ENCODE results near the gene GLT6D1.

GLT6D1 gene

DNA sequence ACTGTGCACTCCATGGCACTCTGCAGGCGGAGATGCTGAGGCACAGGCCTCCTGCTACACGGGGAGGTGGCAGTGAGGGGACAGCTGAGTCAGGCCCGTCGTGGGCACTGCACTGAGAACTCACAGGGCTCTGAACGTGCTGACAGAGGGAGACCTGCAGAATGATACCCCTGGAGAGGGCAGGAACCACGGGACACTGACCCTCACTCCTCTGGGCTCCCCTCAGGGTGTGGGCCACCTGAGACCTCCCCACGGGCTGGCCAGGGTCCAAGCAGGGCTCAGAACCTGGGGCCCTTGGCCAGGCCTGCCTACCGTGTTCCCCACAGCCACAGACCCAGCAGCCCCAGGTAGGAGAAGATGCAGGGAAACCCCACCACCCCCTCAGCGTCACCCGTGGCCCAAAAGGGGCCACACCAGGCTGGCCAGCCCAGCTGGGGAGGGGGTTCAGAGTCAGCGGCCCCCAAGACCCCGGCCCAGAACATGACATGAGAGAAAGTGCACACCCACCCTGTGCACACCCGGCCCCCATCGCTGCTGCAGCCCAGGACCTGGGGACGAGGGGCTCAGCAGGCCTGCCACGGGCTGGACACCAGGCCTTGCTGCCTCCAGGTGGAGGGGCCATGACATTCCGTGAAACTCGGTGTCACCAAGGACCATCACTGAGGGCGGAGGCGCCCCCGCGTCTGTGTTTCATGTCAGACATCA, 30.9 kb downstream of the GLT6D1 start:
- DNase-seq (ENCODE audit: low read depth) = no peak

DNA sequence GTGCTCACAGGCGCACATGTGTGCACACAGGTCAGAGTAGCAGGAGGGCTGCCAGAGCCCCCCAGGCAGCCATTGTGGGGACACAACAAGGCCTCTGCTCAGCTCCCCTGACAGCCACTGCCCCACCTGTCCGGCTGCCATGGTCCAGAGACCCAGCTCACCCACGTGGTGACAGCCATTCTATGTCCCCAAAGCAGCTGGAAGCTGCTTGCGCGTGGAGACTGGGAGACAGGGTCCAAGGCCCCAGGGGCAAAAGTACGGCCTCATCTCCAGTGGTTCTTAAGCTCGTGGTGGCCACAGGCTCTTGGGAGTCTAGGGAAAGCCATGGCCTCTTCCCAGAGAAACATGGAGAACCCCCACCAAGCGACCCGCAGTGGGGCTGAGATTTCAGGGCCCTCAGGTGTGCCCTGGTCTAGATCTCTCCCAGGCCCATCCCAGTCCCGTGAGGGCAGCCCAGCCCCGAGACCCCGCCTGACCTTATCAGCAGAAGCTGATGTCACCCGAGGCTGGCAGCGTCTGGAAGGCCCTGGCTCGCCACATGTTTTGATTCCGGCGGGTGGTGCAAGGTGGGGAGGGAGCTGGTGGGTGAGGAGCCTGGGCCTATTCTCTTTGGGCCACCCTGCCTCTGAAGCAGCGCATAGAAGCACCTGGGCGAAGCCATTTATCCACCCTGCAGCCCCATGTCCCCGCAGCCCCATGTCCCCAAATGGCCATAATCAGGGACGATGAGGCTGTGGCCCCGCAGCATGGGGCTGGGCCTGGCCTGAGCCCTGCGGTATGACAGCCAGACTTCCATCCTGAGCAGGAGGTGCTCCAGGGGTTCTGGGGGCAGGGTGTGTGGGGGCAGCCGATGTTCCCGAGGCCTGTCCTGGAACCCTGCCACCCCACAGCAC, 31.7 kb downstream of the GLT6D1 start:
- DNase-seq (ENCODE audit: low read depth) = no peak

DNA sequence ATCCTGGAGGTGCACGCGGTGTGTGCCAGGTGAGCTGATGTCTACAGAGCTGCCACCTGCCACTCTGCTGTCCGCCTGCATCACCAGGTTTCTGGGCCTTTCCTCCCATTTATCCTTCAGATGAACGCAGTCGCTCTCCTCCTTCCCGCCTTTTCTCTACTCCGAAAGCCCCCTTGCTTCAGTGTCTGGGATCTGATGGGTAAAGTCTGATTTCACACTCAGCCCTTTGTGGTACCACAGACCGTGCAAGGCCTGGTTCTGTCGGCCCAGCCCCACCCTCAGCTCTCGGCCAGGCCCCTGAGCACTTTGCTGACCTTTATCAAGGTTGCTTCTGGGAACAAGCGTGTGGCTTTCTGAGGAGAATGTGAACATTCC, 32.5 kb downstream of the GLT6D1 start:
- DNase-seq (ENCODE audit: low read depth) = no peak

DNA sequence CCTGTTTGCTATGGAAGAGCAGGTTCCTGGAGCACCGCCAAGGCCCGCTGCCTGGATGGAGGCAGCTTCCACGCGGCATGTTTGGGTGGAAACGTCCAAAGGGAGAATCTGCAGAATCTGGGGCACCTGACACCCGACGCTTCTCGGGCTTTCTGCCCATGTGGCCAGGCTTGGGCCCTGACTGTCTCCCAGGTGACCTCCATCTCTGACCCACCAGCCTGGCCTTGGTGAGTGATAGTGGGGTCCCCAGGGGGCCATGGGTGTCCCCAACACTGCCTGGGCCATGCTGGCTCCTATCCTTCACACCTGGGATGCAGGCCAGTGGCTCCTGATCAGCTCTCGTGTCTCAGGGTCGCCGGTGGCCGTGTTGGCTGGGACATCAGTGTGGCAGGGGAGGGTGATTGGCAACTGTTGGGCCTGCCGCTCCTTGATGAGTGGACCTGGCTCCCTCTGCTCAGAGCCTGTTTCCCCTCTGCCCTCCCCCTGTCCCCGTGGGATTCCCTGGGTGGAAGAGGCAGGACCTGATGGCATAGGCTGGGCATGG, 34.0 kb downstream of the GLT6D1 start:
- no peak for DNase-seq (ENCODE audit: low read depth)

DNA sequence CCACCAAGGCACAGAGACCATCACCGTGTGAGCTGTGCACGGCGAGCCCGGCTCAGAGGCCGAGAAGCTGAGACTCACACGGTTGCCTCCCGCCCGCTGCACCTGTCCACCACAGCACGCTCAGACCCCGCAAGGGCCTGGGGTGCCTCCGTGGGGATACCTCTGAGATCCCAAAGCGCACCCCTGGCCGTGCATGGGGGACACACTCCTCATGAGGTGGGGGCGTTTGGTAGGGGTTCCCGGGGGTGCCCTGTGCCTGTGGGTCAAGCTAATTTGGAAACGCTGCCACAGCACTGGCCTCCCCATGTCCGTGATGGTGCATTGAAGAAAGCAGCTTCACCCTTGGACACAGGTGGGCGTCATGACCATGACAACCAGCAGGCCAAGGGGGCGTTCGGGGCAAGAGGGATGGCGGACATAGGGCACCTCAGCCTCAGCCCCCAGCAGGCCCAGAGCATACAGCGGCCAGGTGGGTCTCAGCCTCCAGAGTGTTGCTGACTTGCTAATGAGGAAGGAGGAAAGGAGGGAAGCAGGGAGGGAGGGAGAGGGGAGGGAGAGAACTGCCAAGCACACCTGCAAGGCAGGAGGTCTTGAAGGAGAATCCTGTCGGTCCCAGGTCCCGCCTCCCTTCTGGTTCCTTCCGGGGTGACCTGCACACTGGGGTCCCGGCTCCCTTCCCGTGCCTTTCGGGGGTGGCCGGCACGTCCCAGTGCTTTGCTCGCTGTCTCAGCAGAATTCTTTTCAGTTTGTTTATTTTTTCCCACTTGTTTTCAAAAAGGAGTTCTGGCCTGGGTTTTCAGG, 34.7 kb downstream of the GLT6D1 start:
- no peak for DNase-seq (ENCODE audit: low read depth)

DNA sequence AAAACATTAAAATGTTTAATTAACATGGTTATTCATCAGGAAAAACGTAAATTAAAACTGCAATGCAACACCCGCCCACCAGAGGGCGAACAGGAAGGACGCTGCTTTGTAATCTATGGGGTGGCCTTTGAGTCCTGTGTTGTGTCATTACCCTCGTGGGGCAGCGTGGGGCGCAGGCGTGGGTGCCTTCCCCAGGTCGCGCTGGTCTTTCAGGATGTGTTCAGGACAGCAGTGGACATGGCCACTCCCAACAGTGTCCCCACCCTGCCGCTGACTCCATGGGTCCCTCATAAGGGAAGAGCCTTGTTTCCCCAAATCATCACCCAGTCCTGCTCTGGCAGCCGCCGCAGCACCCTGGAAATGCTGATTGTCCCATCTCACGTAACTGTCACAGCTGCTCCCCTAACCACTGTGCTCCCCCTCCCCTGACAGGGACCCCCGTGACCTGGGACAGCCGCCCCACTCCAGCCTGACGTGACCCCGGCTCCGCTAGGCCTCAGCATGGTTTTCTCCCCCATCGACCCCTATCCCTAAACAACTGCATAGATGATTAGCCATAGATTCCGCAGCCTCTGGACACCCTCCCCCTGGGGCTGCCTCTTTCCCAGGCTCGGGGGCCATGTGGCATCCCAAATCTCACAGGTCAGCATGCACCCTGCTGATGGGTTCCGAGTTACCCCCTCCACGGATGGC, 36.4 kb downstream of the GLT6D1 start:
- DNase-seq (ENCODE audit: low read depth) = no peak

DNA sequence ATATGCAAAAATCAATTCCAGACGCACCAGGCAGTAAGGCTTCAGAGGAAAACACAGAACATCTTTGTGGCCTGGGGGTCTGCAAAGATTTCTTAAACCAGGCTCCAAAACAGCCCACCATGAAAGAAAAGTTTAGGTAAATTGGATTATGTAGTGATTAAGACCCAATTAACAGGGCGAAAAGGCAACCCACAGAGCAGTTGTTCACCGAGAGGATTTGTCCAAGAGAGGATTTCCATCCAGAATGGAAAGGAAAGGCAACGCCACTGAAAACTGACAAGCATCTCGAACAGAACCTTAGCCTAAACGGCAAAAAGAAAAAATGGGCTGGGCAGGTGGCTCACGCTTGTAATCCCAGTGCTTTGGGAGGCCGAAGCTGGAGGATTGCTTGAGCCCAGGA, 37.4 kb downstream of the GLT6D1 start:
- DNase-seq (ENCODE audit: low read depth) = no peak

DNA sequence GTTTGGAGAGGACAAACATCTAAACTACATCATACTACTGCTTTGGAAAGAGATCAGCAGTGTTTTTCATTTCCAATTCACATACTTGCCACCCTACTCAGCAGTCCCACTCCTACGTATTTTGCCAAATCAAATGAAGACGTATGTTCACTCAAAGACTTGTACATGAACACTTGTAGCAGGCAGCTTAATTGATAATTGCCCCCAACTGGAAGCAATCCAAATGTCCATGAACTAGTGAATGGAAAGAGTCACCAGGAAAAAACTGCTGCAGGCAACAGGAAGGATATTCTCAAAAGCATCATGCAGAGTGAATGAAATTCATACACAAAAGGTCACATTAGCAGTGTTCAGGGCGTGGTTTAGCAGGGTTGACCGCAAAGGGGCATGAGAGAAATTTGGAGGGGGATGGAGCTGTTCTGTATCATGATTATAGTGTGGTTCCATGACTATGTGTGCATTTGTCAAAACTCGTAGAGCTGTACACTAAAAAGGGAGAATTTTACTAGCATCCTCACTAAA, 39.0 kb downstream of the GLT6D1 start:
- DNase-seq (ENCODE audit: low read depth) = no peak

DNA sequence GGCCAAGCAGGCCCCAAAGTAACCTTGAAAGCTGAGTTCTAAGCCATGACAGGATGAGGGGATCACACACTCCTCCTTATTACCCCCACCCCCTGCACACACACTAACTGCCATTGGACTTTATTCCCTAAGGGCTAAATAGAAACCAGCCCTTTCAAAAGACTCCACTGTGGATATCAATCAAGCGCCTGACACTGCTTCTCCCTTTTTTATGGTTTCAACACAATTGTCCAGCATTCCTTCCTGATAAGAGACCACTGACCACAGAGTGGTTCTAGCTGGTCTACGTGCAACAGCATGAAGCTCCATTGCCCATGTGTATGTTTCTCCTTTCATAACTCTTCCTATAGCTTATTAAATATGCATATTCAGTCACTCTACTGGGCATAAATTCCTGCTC, 43.1 kb downstream of the GLT6D1 start:
- no peak for DNase-seq (ENCODE audit: low read depth)

DNA sequence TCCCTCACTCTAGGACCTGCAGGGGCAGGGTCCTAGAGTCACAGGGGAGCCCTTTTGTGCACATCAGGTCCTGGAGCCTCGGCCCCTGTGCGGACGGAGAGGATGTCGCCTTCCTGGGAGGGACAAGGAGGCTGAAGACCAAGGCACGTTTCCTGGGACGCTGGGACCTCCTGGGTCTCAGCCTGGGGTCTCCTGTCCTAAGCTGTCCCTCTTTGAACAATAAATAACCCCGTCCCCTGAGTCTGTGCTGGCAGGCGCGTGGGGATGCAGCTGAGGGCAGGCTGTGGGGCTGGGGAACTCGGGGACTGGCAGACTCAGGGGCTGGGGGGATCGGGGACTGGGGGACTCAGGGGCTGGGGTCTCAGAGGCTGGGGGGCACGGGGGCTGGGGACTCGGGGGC, 46.7 kb downstream of the GLT6D1 start:
- no peak for DNase-seq (ENCODE audit: low read depth)

DNA sequence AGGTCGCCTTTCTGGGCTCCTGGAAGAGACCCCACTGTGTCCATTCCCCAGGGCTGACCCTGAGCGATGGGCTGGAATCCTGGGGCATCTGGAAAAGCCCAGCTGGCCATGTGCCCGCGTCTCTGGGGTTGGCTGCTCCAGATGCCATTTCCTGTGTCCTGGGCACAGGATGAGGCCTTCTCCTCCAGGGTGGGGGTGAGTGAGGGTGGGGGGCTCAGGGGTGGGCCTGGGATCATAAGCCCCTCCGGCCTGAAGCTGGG, 47.1 kb downstream of the GLT6D1 start:
- no peak for DNase-seq (ENCODE audit: low read depth)

DNA sequence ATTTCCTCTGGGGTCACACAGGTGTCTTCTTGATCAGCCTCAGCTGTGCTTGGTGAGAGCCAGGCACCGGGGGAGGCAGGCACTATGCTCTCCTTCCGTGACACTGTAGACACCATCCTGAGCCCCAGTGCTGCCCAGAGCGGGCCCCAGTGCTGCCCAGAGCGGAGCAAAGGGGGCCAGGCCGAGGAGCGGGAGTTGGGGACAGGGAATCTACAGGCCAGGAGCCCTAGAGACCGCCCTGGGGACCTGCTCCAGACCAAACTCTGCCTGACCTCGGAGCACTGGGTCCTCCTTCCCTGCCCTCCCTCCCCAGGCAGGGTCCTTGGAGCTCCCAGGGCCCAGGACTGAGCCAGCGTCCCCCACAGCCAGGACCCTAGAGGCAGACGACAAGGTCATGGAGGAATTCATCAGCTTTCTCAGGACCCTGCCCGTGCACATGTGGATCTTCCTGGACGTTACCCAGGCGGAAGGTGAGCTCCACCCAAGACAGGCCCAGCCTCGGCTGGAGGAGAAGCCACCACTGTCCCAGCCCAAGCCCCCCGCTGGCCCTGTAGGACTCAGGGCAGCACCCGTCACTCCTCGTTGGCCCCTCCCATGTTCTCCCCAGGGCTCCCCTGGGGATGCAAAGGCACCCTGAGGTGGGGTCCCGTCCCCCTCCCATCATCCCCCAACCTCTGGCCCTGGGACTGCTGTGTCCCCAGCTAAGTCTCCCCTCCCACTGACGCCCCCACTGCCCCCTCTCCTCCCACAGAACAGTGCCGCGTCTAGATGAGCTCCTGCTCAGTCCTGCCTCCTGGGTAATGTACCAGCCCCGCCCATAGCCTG, 47.6 kb downstream of the GLT6D1 start:
- no peak for DNase-seq (ENCODE audit: low read depth)

DNA sequence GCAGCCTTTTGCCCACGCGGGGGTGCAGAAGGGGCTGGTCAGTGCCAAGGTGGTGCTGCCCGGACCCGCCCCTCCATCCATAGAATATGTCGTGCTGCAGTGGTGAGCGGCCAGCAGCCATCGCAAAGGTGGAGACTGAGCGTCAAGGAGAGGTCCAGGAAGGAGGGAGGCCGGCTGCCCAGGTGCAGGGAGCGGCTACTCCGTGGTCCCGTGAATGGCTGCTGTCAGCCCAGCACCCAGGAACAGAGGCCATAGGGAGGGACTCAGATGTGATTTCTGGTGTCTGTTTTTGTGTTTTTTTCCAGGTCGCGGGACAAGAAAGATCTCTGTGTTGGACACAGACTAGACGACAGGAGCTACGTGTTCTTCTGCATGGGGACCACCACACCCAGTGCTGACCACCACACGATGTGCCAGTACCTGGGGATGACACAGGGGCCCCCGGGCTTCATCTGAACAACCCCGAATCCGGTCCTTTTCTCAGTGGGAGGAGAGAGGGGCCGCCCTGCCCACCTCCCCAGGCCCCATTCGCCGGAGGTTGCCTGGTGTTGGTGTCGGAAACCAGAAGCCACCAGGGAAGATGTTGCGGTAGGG, 48.8 kb downstream of the GLT6D1 start:
- no peak for DNase-seq (ENCODE audit: low read depth)

DNA sequence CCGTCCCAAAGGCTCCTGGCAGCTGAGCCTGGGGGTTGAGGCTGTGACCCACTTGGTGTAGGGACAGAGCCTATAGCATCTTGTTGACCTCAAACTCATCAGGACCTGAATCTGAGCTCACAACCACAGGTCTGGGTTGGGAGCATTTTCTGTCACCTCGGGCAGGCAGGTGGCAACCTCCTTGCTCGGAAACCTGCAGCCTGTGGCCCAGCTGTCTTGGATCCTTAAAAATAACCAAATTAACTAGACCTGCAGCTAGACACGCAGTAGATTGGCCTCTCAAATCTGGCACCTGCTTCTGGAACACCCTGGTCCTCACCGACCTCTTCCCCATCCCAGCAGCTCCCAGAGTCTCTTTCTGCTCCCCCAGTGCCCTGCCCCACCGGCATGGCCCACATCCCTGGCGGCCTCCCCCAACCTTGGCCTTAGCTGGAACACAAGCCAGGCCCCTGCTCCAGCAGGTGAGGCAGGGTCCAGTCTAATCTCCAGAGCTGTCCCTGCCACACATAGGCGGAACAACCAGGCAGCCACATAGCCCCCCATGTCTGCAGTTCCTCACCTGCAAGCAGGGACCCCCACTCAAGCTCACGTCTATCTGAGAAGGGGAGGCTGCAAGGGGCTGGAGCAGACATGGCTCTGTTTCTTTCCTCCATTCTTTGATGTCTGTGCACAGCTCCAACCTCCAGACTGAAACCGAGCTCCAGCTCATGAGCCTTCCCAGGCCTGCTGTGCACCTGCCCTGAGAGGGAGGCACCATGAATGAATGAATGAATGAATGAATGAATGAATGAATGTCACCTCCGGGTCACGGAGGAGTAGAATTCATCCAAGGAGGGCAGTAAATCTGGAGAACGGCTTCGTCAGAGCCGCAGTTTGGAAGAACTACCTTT, 49.5 kb downstream of the GLT6D1 start:
- DNase-seq (ENCODE audit: low read depth) = no peak

DNA sequence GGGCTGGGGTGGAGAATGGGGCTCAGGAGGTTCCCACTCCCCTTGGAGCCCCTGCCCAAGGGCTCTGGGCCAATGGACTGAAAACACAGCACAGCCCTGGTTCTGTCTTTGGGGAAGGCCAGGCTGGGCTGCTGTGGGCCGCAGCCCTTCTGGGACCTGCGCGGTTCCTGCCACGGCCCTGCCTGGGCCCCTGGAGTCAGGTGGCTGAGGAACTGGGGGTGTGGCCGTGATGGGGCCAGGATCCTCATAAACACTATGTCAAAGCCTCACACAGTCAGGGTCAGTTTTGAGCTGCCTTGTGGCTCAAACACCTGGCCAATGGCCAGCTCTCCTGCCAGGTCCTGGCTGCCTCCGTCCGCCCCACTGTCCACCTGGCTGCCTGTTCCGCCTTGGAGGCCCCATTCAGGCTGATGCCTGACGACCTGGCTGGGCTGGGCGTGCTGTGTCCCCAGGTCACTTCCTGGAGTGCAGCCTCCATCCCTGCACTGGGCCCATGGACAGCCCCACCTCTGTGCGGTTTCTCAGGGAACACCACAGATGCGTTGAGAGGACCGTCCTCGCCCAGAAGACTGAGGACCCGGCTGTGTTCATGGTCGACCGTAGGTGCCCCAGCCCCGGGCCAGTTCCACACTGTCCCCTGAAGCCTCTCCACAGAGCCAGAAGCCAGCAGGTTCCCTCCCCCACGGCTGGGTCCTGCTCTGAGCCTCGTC, 50.3 kb downstream of the GLT6D1 start:
- DNase-seq (ENCODE audit: low read depth) = no peak

DNA sequence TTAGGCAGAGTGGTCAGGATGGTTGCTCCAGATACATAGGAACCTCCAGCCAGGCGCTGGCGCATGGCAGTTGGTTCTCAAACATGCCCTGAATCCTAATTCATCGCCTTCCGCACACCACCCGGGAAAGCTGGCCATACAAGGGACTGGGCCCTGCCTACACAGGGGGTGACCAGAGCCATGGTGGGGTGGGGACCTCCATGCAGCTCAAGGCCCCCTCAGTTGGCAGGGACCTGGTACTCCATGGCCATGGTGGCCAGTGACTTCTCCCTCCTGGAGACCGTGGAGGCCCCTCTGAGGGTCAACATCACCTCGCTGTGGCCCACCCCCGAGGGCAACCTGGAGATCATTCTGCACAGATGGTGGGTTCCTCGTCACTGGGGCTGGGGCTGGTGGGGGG, 51.0 kb downstream of the GLT6D1 start:
- DNase-seq (ENCODE audit: low read depth) = no peak

DNA sequence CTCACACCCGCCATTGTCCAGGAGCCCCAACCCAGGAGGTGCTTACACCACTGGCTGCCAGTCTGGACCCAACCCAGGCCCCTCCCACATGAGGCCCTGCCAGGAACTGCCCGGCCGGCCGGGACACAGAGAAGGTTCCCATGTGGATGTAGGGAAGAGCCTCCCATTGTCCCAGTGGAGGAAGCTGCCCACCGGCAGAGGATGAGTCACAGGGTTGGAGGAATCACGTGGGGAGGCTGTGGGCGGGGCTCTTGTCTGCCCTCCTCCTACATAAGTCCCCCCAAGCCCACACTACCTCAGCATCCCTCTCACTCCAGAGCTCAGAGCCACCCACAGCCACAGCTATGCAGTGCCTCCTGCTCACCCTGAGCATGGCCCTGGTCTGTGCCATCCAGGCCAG, 51.7 kb downstream of the GLT6D1 start:
- DNase-seq (ENCODE audit: low read depth) = no peak

DNA sequence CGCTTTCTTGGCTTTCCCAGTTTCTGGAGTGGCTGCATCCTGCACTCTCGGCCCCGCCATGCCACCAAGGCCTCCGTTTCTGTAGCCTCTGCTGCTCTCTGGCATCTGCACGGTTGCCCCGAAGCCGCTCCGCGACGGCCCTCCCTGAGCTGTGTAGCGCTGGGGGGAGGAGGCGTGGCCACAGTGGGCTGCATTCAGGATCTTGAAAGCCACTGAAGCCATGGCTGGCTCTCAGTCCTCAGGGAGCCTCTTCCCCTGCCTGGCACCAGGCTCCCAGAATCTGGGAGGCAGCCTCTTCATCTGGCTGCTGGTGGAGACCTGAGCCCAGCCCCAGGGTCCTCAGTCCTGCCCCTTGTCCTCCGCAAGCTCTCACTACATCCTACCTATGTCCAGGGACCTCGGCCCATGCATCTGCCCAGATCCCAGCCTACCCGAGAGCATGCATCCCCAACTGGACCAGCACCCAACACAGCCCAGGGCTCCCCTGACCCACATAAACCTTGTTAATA, 52.7 kb downstream of the GLT6D1 start:
- no peak for DNase-seq (ENCODE audit: low read depth)

DNA sequence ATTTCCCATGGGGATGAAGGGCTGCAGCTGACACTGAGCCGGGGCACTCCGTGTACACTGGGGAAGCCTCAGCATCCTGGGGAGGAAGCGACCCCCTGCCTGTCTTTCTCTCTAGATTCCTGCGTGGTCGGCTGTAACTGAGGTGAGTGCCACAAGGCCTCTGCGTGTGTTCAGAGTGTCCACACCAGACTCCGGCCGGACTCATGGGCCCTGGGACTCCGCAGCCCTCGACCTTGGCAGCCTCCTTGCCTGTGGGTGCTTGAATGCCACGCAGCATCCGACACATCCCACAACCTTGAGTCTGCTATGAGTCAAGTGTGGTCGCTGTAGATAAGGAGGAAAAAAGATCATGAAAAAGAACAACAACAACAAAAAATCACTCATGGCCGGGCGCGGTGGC, 54.4 kb downstream of the GLT6D1 start:
- DNase-seq (ENCODE audit: low read depth) = no peak

Measured in fibroblast of gingiva (primary cell).